Ovary (tissue), 9 donors: ENCODE data around the gene CTIF. TPM values are rescaled to one million over a fixed set of nuclear protein-coding genes. Genes with fewer than 3 reads are reported as not detected.

Experiments
- DNase-seq, 5 donors: peaks; one replicate each; pipeline ENCODE4 v3.0.0-alpha.2; 2019 to 2020
- H3K27ac ChIP-seq, 2 donors: fragments of 200-600 bp; one replicate each; pipeline versions ENCODE4 v1.5.1 to v1.8.0; 2019 to 2022
- H3K27me3 ChIP-seq: fragments of 200-600 bp; one replicate; pipeline ENCODE4 v1.8.0; 2022
- H3K36me3 ChIP-seq: fragments of 200-600 bp; sonication (generic); one replicate; pipeline ENCODE4 v1.5.1; 2019
- H3K4me1 ChIP-seq: one replicate; pipeline ENCODE4 v1.8.1; 2013; ENCODE audit warnings: mild to moderate bottlenecking, moderate library complexity; ENCODE audit not compliant: insufficient read depth
- H3K4me3 ChIP-seq: fragments of 200-600 bp; sonication (generic); one replicate; pipeline ENCODE4 v1.5.1; 2017
- H3K9me3 ChIP-seq, 2 donors: fragments of 200-600 bp in 1 of 2; sonication (generic) in 1 of 2; one replicate each; pipeline versions ENCODE4 v1.5.1 to v1.8.1; 2013 to 2019; ENCODE audit warnings: mild to moderate bottlenecking in 1 of 2, moderate library complexity in 1 of 2
- EP300 ChIP-seq: sonication (generic); formaldehyde crosslinking; IDR thresholded peaks from one replicate; pipeline ENCODE4 v1.6.1; 2017; ENCODE audit warnings: antibody characterized with exemption
- POLR2A ChIP-seq: fragments of 450-650 bp; IDR thresholded peaks from one replicate; pipeline ENCODE4 v1.6.1; 2017; ENCODE audit warnings: antibody characterized with exemption, mild to moderate bottlenecking, moderate library complexity
- WGBS, 3 donors: extraction: QIAGEN DNeasy Blood & Tissue Kit in 1 of 3; methylation state at CpG; one replicate each; pipeline versions ENCODE4 v1.1.5 to v1.1.7; 2013 to 2017; 5-methylcytosine and 5-hydroxymethylcytosine counted together
- intact Hi-C, 4 donors: fragments of 100-400 bp; cut with DNase I; formaldehyde crosslinking; loops; one replicate each; pipeline versions ENCODE4 v1.11.0 to v1.15.1; 2022 to 2023
- polyA plus RNA-seq, 2 donors: library from polyadenylated mRNA; stranded (reverse); fragments of 200-250 nt in 1 of 2; fragments of 350-450 nt in 1 of 2; fragmentation: Illumina TruSeq in 1 of 2; extraction: RNeasy Lipid Tissue Mini Kit (QIAGEN cat#74804) in 1 of 2; gene quantifications; one replicate each; pipeline ENCODE4 v1.2.3, GENCODE V29; 2013 to 2014
- total RNA-seq, 7 donors: library from RNA; depleted of rRNA in 2 of 7; stranded (reverse); fragments of >200 nt in 2 of 7; fragmentation: NEBNext Ultra II Directional in 3 of 7; extraction: Animal tissue kit (Norgen Biotek cat#: 25700) in 3 of 7; gene quantifications; one replicate each; pipeline versions ENCODE4 v1.1.0 to v1.2.4, GENCODE V29; 2016 to 2023
- TF ChIP-seq, protein P1 (sequence below), 3 donors: fragments of 450-650 bp in 2 of 3; fragments of 200-600 bp in 1 of 3; IDR thresholded peaks; one replicate each; pipeline versions ENCODE4 v1.5.1 to v1.8.0; 2016 to 2022; ENCODE audit warnings: antibody characterized with exemption in 3 of 3, mild to moderate bottlenecking in 1 of 3
- donor health status: DM: no; HTN: no; CAD: no; lungs with moderate emphysema.
- donor health status: DM: no; HTN: no; CAD: no.
- donor health status: Bipolar disorder and iron deficiency.
- donor health status: DM: yes; HTN: yes; CAD: no.
- donor health status: DM: no; HTN: no; CAD: no.
- donor health status: DM: yes; HTN: yes; CAD: no.

The CTIF gene
- total and polyA plus RNA-seq, 9 donors = 18.5 to 94.1 (median 75.2) TPM

GRCh38 chr18:48819781-48820482, 281.1 kb downstream of the CTIF start:
- H3K9me3 ChIP-seq = no peaks in the 10 kb centered on the region
- no peaks in the 10 kb centered on the region for H3K36me3 ChIP-seq
- no peak overlapping the region for H3K4me3 ChIP-seq
- intact Hi-C loops = no loop called here
- peak in 3 of 5 donors; percentile 7 to 16 (median 10) for DNase-seq
- H3K4me1 ChIP-seq = peaks cover 4% of the 10 kb centered on the region
- no peaks in the 10 kb centered on the region for H3K27me3 ChIP-seq
- TF ChIP-seq EP300 (no peak), POLR2A (no peak)
- TF ChIP-seq, protein P1, sequence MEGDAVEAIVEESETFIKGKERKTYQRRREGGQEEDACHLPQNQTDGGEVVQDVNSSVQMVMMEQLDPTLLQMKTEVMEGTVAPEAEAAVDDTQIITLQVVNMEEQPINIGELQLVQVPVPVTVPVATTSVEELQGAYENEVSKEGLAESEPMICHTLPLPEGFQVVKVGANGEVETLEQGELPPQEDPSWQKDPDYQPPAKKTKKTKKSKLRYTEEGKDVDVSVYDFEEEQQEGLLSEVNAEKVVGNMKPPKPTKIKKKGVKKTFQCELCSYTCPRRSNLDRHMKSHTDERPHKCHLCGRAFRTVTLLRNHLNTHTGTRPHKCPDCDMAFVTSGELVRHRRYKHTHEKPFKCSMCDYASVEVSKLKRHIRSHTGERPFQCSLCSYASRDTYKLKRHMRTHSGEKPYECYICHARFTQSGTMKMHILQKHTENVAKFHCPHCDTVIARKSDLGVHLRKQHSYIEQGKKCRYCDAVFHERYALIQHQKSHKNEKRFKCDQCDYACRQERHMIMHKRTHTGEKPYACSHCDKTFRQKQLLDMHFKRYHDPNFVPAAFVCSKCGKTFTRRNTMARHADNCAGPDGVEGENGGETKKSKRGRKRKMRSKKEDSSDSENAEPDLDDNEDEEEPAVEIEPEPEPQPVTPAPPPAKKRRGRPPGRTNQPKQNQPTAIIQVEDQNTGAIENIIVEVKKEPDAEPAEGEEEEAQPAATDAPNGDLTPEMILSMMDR (IDR thresholded peaks at IDR 0.05) = no peak
- 91 to 94% (median 93%) methylated on average over 11 of the region's 11 CpGs for WGBS, 3 donors
- no peak overlapping the region for H3K27ac ChIP-seq

DNA sequence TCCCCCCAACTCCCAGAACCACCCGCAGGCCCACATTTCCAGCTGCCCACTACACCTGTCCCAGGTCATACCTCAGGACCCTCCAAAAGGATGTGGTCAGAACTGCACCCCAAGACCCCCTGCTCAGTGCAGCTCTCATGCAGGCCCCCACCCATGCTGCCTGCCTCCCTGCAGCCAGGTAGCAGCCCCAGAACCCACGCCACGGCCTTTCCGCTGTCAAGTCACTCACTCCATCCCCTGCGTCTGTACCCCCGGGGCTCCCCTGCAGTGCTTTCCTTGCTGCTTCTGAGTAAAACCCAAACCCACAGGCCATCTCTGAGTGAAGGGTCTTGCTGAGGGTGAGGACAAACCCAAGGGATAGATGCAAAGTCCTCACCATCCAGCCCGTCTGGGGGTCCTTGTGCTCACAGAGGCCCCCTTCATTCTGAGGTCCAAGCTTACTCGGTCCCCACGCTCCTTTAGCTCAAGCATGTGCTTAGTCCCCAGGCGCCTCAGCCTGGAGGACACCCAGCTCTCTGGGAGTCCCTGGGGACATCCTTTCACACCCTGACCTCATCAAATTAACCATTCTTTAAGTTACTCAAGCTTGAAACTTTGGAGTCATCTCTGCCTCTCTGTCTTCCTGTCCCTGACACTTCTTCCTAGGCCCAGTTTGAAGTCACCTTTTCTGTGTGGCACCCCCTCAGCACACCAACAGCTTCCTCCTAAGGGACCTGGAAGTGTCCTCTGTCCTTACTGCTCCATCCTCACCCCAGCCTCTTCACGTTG, 281.8 kb downstream of the CTIF start:
- Histone ChIP-seq H3K36me3 (no peaks in the 10 kb centered on the region), H3K9me3 (no peaks in the 10 kb centered on the region), H3K27me3 (no peaks in the 10 kb centered on the region), H3K4me1 (peaks cover 9% of the 10 kb centered on the region), H3K4me3 (no peak overlapping the region), H3K27ac (no peak overlapping the region)
- 93 to 95% (median 95%) methylated on average over 11 of the region's 11 CpGs for WGBS, 3 donors
- intact Hi-C loops = no loop called here
- DNase-seq = peak in 3 of 5 donors; percentile 6 to 24 (median 18)
- TF ChIP-seq, protein P1 (IDR thresholded peaks at IDR 0.05) = no peak
- TF ChIP-seq POLR2A (no peak), EP300 (no peak)

GRCh38 chr18:48821251-48821590, 282.4 kb downstream of the CTIF start:
- 77 to 86% (median 84%) methylated on average over 5 of the region's 5 CpGs for WGBS, 3 donors
- Histone ChIP-seq H3K4me3 (no peak overlapping the region), H3K4me1 (peaks cover 14% of the 10 kb centered on the region), H3K36me3 (no peaks in the 10 kb centered on the region), H3K9me3 (no peaks in the 10 kb centered on the region), H3K27ac (no peak overlapping the region), H3K27me3 (no peaks in the 10 kb centered on the region)
- intact Hi-C loops = no loop called here
- TF ChIP-seq POLR2A (no peak), EP300 (no peak)
- TF ChIP-seq, protein P1 (IDR thresholded peaks at IDR 0.05) = no peak
- DNase-seq = peak in 1 of 5 donors; percentile 3

DNA sequence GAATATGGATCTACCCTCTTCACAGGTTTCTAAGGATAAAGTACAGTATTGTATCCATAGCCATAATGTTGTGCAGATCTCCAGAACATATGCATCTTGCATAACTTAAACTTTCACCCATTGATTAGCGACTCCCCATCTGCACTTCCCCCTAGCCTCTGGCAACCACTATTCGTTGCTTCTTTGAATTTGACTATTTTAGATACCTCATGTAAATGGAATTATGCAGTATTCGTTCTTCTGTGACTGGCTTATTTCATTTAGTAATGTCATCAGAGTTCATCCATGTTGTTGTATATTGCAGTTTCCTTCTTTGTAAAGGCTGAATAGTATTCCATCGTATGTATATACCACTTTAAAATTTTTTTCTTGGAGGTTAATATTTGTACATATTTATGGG, 283.0 kb downstream of the CTIF start:
- intact Hi-C loops = no loop called here
- H3K4me3 ChIP-seq = no peak overlapping the region
- no peak overlapping the region for H3K27ac ChIP-seq
- no peaks in the 10 kb centered on the region for H3K36me3 ChIP-seq
- H3K4me1 ChIP-seq = peaks cover 16% of the 10 kb centered on the region
- TF ChIP-seq EP300 = no peak
- TF ChIP-seq, protein P1 (IDR thresholded peaks at IDR 0.05) = no peak
- TF ChIP-seq POLR2A = no peak
- no peaks in the 10 kb centered on the region for H3K27me3 ChIP-seq
- H3K9me3 ChIP-seq = no peaks in the 10 kb centered on the region
- WGBS, 3 donors = 55 to 67% (median 56%) methylated on average over 4 of the region's 4 CpGs
- DNase-seq = no peak
